ENCODE measurements around the gene CD244. TPM values are rescaled to one million over a fixed set of nuclear protein-coding genes. Genes with fewer than 3 reads are reported as not detected.
"Not testable (repeated sequence)": the region's sequence is repeated elsewhere in the genome, so short reads cannot be mapped to it uniquely, and the experiment has no call there.

Gene CD244
- total RNA-seq, 2 donors from 2014 or later = 0.55 to 1.1 TPM

DNA sequence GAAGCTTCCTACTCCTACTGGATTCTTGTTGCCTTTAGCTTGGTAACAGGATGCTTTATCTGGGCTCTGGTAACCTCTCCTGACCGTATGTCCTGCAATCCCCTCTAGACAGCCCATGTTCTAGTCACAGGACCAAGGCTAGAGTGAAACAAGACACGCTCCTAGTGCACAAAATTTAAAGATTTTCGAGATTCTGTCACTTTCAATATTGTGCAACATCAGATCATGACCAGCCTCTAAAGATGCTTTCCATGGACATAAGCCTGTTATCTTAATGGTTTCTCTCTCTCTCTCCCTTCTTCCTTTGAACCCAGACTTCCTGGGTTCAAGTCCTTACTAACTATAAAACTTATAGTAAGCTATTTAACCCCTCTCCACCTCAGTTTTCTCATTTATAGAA lies 68.3 kb downstream of the CD244 start:
- Histone ChIP-seq H3K4me1 (replicated peaks) (no peaks in the 10 kb centered on the region), H3K36me3 (no peaks in the 10 kb centered on the region), H3K4me3 (no peak overlapping the region), H3K27me3 (replicated peaks; ENCODE audit: insufficient read depth) (no peaks in the 10 kb centered on the region), H3K27ac (no peak overlapping the region), H3K9me3 (no peaks in the 10 kb centered on the region)
- TF ChIP-seq POLR2A (IDR thresholded peaks at IDR 0.05) (no peak), POLR2AphosphoS5 (IDR thresholded peaks at IDR 0.05) (no peak)
- TF ChIP-seq, protein P1, sequence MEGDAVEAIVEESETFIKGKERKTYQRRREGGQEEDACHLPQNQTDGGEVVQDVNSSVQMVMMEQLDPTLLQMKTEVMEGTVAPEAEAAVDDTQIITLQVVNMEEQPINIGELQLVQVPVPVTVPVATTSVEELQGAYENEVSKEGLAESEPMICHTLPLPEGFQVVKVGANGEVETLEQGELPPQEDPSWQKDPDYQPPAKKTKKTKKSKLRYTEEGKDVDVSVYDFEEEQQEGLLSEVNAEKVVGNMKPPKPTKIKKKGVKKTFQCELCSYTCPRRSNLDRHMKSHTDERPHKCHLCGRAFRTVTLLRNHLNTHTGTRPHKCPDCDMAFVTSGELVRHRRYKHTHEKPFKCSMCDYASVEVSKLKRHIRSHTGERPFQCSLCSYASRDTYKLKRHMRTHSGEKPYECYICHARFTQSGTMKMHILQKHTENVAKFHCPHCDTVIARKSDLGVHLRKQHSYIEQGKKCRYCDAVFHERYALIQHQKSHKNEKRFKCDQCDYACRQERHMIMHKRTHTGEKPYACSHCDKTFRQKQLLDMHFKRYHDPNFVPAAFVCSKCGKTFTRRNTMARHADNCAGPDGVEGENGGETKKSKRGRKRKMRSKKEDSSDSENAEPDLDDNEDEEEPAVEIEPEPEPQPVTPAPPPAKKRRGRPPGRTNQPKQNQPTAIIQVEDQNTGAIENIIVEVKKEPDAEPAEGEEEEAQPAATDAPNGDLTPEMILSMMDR (IDR thresholded peaks at IDR 0.05) = no peak
- DNase-seq (ENCODE audit: low spot score) = no peak
- intact Hi-C loops (cut with DNase I) = no loop called here
- 45% methylated on average over 3 of the region's 3 CpGs for WGBS

DNA sequence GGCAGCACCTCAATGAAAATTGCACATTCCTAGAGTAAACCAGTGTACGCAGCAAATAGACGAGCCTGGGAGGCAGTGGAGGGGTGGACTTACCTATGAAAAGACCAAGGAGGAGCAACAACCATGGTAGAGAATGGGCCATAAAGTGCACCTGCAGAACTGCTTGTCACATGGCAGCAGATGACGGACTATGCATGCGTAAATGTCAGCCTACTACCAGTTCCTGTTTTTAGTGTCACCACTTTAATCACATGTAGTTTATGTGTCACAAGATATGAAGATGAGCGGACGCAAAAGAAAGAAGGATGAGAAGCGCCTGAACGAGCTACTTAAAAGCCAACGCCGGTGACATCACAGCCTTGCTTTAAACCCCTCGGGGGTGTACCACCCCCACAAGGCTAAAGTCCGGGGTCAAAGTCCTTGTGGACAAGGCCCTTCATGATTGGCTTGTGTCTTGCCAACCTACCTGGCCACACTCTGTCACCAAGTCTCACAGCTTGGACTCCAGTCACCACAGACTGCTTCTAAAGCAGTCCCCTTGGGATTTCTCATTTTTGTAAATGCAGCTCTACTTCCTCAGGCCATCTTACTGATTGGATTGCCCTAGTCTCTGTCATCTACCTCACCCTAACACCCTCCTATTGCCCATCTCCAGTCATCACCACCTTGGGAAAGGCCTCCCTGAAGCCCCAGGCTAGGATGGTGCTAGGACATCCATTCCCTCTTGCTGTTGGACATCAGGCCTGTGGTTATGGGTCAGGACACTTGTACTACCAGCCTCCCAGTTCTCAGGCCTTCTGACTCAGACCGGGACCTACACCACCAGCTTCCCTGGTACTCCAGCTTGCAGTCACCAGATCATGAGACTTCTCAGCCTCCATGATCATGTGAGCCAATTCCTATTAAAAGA lies 72.7 kb downstream of the CD244 start:
- Histone ChIP-seq H3K36me3 (no peaks in the 10 kb centered on the region), H3K4me3 (no peak overlapping the region), H3K27ac (no peak overlapping the region), H3K27me3 (replicated peaks; ENCODE audit: insufficient read depth) (no peaks in the 10 kb centered on the region), H3K9me3 (no peaks in the 10 kb centered on the region), H3K4me1 (replicated peaks) (no peaks in the 10 kb centered on the region)
- WGBS = 86% methylated on average over 13 of the region's 13 CpGs
- DNase-seq (ENCODE audit: low spot score) = no peak
- intact Hi-C loops (cut with DNase I) = no loop called here
- TF ChIP-seq, protein P1 (IDR thresholded peaks at IDR 0.05) = no peak
- TF ChIP-seq POLR2AphosphoS5 (IDR thresholded peaks at IDR 0.05) (no peak), POLR2A (IDR thresholded peaks at IDR 0.05) (no peak)

DNA sequence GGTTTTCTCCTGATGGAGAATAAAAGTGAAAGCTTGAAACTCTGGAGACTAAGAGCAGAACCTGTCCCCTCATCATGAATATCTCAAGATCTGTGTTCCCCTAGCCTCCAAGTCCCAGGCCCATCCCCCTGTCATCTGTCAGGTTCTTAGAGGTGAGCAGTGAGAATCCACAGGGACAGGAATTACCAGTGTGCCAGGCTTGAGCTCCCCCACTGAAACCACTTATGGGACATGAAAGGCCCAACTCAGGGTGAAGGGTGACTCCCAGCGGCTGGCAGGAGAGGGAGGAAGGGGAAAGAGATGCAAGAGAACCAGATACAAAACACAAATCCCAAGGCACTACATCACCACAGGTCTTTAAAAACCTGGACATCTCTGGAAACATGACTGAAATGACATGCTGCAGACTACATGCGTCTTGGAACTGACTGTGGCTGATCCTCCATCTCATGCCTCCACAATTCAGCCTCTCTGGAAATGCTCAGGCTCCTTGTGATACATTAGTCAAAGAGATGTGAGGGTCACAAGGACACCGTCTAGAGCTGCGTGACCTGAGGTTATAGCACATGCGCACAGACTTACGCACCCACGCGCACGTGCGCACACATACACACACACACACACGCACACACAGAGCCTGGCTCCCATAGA lies 73.5 kb downstream of the CD244 start:
- H3K36me3 ChIP-seq = no peaks in the 10 kb centered on the region
- no peak for DNase-seq (ENCODE audit: low spot score)
- H3K4me3 ChIP-seq = no peak overlapping the region
- H3K27ac ChIP-seq = no peak overlapping the region
- H3K9me3 ChIP-seq = no peaks in the 10 kb centered on the region
- H3K4me1 ChIP-seq (replicated peaks) = no peaks in the 10 kb centered on the region
- WGBS = 92% methylated on average over 11 of the region's 11 CpGs
- intact Hi-C loops (cut with DNase I) = no loop called here
- TF ChIP-seq POLR2AphosphoS5 (IDR thresholded peaks at IDR 0.05) = no peak
- TF ChIP-seq POLR2A (IDR thresholded peaks at IDR 0.05) = no peak
- TF ChIP-seq, protein P1 (IDR thresholded peaks at IDR 0.05) = no peak
- H3K27me3 ChIP-seq (replicated peaks; ENCODE audit: insufficient read depth) = no peaks in the 10 kb centered on the region

DNA sequence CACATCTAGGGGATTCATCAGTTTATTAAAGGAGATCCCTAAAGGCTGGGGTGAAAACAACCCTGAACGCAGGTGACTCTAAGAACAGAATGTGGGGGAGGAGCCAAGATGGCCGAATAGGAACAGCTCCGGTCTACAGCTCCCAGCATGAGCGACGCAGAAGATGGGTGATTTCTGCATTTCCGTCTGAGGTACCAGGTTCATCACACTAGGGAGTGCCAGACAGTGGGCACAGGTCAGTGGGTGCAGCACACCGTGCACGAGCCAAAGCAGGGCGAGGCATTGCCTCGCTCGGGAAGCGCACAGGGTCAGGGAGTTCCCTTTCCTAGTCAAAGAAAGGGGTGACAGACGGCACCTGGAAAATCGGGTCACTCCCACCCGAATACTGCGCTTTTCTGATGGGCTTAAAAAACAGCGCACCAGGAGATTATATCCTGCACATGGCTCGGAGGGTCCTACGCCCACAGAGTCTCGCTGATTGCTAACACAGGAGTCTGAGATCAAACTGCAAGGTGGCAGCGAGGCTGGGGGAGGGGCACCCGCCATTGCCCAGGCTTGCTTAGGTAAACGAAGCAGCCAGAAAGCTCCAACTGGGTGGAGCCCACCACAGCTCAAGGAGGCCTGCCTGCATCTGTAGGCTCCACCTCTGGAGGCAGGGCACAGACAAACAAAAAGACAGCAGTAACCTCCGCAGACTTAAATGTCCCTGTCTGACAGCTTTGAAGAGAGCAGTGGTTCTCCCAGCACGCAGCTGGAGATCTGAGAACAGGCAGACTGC lies 79.5 kb downstream of the CD244 start:
- H3K27me3 ChIP-seq (replicated peaks; ENCODE audit: insufficient read depth); H3K9me3 ChIP-seq; intact Hi-C loops (cut with DNase I); H3K36me3 ChIP-seq; H3K27ac ChIP-seq; DNase-seq (ENCODE audit: low spot score); H3K4me3 ChIP-seq; H3K4me1 ChIP-seq (replicated peaks): not testable (repeated sequence)
- 88% methylated on average over 23 of the region's 25 CpGs for WGBS
